Activated naive CD8-positive, alpha-beta T cell treated with anti-CD3 and anti-CD28 coated beads, Interleukin-2, amount 10 ng/mL, durations not matched to agents 7 days and 5 days (primary cell): ENCODE measurements around the gene COX19. TPM values are rescaled to one million over a fixed set of nuclear protein-coding genes. Genes with fewer than 3 reads are reported as not detected.
"Not testable (repeated sequence)": the region's sequence is repeated elsewhere in the genome, so short reads cannot be mapped to it uniquely, and the experiment has no call there.

Source experiments
- ATAC-seq: fragments of 150-1000 bp; cut with Tn5 transposase; one replicate; pipeline ENCODE4 v1.10.0; 2021; ENCODE audit warnings: low read depth, moderate library complexity
- POLR2A ChIA-PET: fragments of 350-600 bp; sonication (Branson Sonifier 250); formaldehyde crosslinking; loops from one replicate; lab custom pipeline; 2021; ENCODE audit warnings: antibody characterized with exemption; lab: Charles Lee
- DNase-seq: peaks from one replicate; pipeline ENCODE4 v3.0.0; 2021
- H3K27ac Mint-ChIP-seq: one replicate; pipeline ENCODE4 v1.8.0; 2022; ENCODE audit warnings: mild to moderate bottlenecking, mixed read lengths
- H3K27me3 Mint-ChIP-seq: one replicate; pipeline ENCODE4 v1.8.0; 2022; ENCODE audit warnings: mild to moderate bottlenecking, moderate library complexity, mixed read lengths
- H3K36me3 Mint-ChIP-seq: one replicate; pipeline ENCODE4 v1.8.0; 2021; ENCODE audit warnings: mild to moderate bottlenecking, mixed read lengths
- H3K4me1 Mint-ChIP-seq: one replicate; pipeline ENCODE4 v1.8.0; 2021; ENCODE audit warnings: mixed read lengths
- H3K4me3 Mint-ChIP-seq: one replicate; pipeline ENCODE4 v1.8.0; 2022; ENCODE audit warnings: mild to moderate bottlenecking, moderate library complexity, mixed read lengths
- H3K9me3 Mint-ChIP-seq: one replicate; pipeline ENCODE4 v1.8.0; 2021; ENCODE audit warnings: mixed read lengths
- total RNA-seq, 2 experiments: library from RNA; stranded (reverse); gene quantifications; one replicate each; pipeline ENCODE4 v1.2.3, GENCODE V29; 2021

Gene COX19
- total RNA-seq, 2 experiments from 2014 or later = 26.2 to 29.3 TPM

GRCh38 chr7:963236-964078, 11.9 kb downstream of the COX19 start:
- peak overlapping the region; percentile 7 for H3K4me3 Mint-ChIP-seq
- peaks cover 10% of the 10 kb centered on the region for H3K36me3 Mint-ChIP-seq
- ATAC-seq (peak; percentile 44), DNase-seq (no peak)
- H3K9me3 Mint-ChIP-seq = no peaks in the 10 kb centered on the region
- H3K4me1 Mint-ChIP-seq = peaks cover 17% of the 10 kb centered on the region
- H3K27ac Mint-ChIP-seq = peak overlapping the region; percentile 78
- POLR2A ChIA-PET = no interaction called here
- no peaks in the 10 kb centered on the region for H3K27me3 Mint-ChIP-seq

DNA sequence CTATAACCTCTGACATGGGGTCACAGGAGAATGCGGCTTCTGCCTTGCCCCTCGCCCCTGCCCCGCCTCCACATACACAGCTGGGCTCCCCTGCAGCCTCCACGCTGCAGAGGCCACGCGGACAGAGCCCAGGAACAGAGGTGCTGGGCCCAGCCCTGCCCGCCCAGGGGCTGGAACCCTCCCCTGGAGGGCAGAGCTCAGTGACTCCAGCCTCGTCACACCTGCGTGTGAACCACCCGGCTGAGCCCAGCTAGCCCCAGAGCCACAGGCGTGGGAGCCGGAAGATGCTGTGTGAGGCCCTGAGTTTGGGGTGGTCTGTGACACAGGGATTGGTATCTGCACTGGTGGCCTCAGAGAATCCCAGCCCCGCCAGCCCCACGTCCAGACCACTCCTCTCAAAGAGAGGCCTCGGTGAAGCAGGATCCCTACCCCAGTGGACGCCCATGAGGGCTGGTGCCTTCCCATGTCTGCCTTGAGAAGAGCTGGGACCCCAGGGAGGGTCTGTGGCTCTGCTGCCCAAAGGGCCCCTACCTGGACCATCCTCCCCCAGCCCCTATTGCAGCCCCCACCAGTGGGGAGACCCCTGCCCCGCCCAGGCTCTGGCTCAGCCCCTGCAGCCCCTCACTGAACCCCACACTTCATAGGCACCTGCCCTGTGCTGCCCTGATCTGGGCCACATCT, 12.8 kb downstream of the COX19 start:
- no peak for DNase-seq
- POLR2A ChIA-PET = no interaction called here
- ATAC-seq = no peak
- no peak overlapping the region for H3K27ac Mint-ChIP-seq
- H3K36me3 Mint-ChIP-seq = peaks cover 6% of the 10 kb centered on the region
- no peak overlapping the region for H3K4me3 Mint-ChIP-seq
- no peaks in the 10 kb centered on the region for H3K9me3 Mint-ChIP-seq
- peaks cover 17% of the 10 kb centered on the region for H3K4me1 Mint-ChIP-seq
- no peaks in the 10 kb centered on the region for H3K27me3 Mint-ChIP-seq

GRCh38 chr7:961546-962400, 13.6 kb downstream of the COX19 start:
- H3K4me3 Mint-ChIP-seq = no peak overlapping the region
- ATAC-seq = no peak
- POLR2A ChIA-PET = no interaction called here

DNA sequence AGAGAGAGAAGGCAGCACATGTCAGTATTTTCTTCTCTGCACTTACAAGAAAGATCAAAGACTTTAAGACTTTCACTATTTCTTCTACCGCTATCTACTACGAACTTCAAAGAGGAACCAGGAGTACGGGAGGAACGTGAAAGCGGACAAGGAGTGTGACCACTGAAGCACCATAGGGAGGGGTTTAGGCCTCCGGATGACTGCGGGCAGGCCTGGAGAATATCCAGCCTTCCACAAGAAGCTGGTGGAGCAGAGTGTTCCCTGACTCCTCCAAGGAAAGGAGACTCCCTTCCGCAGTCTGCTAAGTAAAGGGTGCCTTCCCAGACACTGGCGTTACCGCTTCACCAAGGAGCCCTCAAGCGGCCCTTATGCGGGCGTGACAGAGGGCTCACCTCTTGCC, 14.4 kb downstream of the COX19 start:
- not testable (repeated sequence) for DNase-seq

More at GRCh38 chr7:961546-962400, 13.6 kb downstream of the COX19 start:
- Mint-ChIP-seq H3K27ac (no peak overlapping the region), H3K9me3 (no peaks in the 10 kb centered on the region), H3K4me1 (peaks cover 17% of the 10 kb centered on the region), H3K27me3 (no peaks in the 10 kb centered on the region), H3K36me3 (peaks cover 5% of the 10 kb centered on the region)
- no peak for DNase-seq

DNA sequence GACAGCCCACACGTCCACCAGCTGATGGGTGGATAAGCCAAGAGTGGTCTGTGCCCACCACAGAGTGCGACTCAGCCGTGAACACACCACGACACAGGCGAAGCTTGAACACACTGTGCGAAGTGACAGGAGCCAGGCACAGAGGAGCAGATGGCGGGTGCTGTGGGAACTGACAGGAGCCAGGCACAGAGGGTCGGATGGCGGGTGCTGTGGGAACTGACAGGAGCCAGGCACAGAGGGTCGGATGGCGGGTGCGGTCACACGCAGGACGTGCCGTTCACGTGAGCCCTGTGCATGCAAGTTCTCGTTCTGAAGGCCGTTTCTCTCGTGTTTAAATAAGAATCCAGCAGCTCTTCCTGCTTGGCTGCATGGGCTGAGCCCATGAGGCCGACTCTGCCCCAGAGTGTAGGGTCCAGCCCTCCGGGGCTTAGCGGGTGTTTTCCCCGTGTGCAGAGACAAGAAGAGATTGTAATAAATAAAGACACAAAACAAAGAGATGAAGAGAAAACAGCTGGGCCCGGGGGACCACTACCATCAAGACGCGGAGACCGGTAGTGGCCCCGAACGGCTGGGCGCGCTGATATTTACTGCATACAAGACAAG, 15.0 kb downstream of the COX19 start:
- ATAC-seq = no peak
- no peak for DNase-seq
- Mint-ChIP-seq H3K27me3 (no peaks in the 10 kb centered on the region), H3K4me3 (no peak overlapping the region), H3K27ac (no peak overlapping the region), H3K4me1 (peaks cover 12% of the 10 kb centered on the region), H3K36me3 (peaks cover 1% of the 10 kb centered on the region), H3K9me3 (no peaks in the 10 kb centered on the region)
- POLR2A ChIA-PET = no interaction called here

More for the DNA sequence above, 14.4 kb downstream of the COX19 start:
- H3K4me1 Mint-ChIP-seq = peaks cover 12% of the 10 kb centered on the region
- H3K36me3 Mint-ChIP-seq, ATAC-seq, POLR2A ChIA-PET, H3K9me3 Mint-ChIP-seq, H3K4me3 Mint-ChIP-seq, H3K27me3 Mint-ChIP-seq, H3K27ac Mint-ChIP-seq: not testable (repeated sequence)

GRCh38 chr7:959740-960139, 15.6 kb downstream of the COX19 start:
- H3K9me3 Mint-ChIP-seq, H3K27me3 Mint-ChIP-seq, POLR2A ChIA-PET, ATAC-seq, H3K4me3 Mint-ChIP-seq, H3K27ac Mint-ChIP-seq, DNase-seq, H3K36me3 Mint-ChIP-seq: not testable (repeated sequence)
- H3K4me1 Mint-ChIP-seq = peaks cover 11% of the 10 kb centered on the region

- Mint-ChIP-seq H3K27ac (no peak overlapping the region), H3K9me3 (no peaks in the 10 kb centered on the region), H3K27me3 (no peaks in the 10 kb centered on the region), H3K36me3 (peaks cover 1% of the 10 kb centered on the region), H3K4me1 (peaks cover 10% of the 10 kb centered on the region), H3K4me3 (no peak overlapping the region)
- POLR2A ChIA-PET = interaction anchor here (1.8 kb wide), 1 partner anchor 36 kb away, joined by 5 read pairs; no protein-coding TSS in a partner anchor
- ATAC-seq (no peak), DNase-seq (no peak)
These were observed 16.1 kb downstream of the COX19 start for GRCh38 chr7:959271-959670.

DNA sequence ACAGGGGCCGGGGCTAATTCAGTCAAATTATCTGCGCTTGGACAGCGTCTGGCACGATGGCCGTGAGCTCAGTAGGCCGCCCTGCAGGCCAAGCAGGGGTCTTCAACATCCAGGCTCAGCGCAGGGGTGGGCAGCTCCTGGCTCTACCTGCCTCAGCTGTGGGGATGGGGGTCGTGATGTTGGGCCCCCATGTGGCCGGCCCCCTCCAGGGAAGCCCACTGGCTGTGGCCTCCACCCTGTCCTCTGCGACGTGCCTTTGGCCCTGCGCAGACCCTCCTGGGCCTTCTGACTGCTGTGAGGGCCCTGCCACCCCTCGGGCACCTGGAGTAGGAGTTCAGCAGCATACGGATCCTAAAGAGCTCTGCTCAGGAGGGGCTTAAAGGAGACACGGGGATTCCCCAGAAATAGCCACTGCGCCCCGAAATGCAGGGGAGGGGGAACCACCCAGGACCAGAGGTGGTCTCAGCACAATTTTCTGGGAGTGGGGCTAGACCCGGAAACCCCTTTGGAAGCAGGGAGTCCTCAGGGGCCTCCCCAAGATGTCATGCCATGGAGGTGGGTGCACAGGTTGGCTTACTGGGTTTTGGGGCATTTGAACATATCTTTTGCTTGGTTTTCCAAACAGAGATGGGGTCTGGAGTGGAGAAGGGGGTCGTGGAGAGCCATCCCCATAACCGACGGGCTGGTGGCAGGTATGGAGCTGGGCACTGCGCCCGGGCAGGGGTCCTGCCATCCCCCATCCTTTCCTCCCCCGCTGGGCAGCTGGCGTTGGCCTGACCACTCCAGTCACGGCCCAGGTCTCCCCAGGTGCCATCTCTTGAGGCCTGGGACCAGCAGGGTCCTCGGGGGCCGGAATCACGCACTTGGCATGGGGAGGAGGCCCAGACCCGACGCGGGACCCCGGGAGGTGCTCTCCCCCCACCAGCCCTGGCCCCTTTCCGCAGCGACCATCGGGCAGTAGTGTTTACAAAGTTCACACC, 16.8 kb downstream of the COX19 start:
- POLR2A ChIA-PET = interaction anchor here (1.8 kb wide), 1 partner anchor 35 kb away, joined by 5 read pairs; no protein-coding TSS in a partner anchor
- H3K4me3 Mint-ChIP-seq = no peak overlapping the region
- no peak overlapping the region for H3K27ac Mint-ChIP-seq
- DNase-seq (no peak), ATAC-seq (no peak)
- H3K36me3 Mint-ChIP-seq = peaks cover 1% of the 10 kb centered on the region
- no peaks in the 10 kb centered on the region for H3K27me3 Mint-ChIP-seq
- H3K9me3 Mint-ChIP-seq = no peaks in the 10 kb centered on the region
- H3K4me1 Mint-ChIP-seq = peaks cover 7% of the 10 kb centered on the region

- Mint-ChIP-seq H3K27me3 (no peaks in the 10 kb centered on the region), H3K4me3 (no peak overlapping the region), H3K4me1 (peaks cover 4% of the 10 kb centered on the region), H3K27ac (no peak overlapping the region), H3K9me3 (no peaks in the 10 kb centered on the region), H3K36me3 (peaks cover 1% of the 10 kb centered on the region)
- ATAC-seq (no peak), DNase-seq (no peak)
- POLR2A ChIA-PET = interaction anchor here (1.8 kb wide), 1 partner anchor 34 kb away, joined by 5 read pairs; no protein-coding TSS in a partner anchor
These were observed 17.7 kb downstream of the COX19 start for GRCh38 chr7:957418-958220.

GRCh38 chr7:956031-956430, 19.3 kb downstream of the COX19 start:
- Mint-ChIP-seq H3K36me3 (no peaks in the 10 kb centered on the region), H3K27me3 (no peaks in the 10 kb centered on the region), H3K4me3 (peak overlapping the region; percentile 40), H3K4me1 (peaks cover 6% of the 10 kb centered on the region), H3K9me3 (no peaks in the 10 kb centered on the region), H3K27ac (no peak overlapping the region)
- no peak for ATAC-seq
- POLR2A ChIA-PET = interaction anchor here (0.6 to 1.6 kb wide), 2 partner anchors 19 to 48 kb away, joined by 3 to 5 read pairs; partner anchors contain the start of gene COX19
- DNase-seq = no peak
